OCI-LY3 (cell line): ENCODE measurements around the gene CHRNA9.
"Not testable (repeated sequence)": the region's sequence is repeated elsewhere in the genome, so short reads cannot be mapped to it uniquely, and the experiment has no call there.

Experiments
- H2AFZ ChIP-seq: fragments of 200-600, 300-600 bp; shearing (Covaris generic); 2 replicates; pipeline ENCODE4 v1.6.0; 2014; ENCODE audit warnings: antibody characterized with exemption, low read depth, low read length
- H3K27ac ChIP-seq: fragments of 200-600, 300-600 bp; sonication (generic); 2 replicates; pipeline ENCODE4 v1.5.1; 2014; ENCODE audit warnings: mild to moderate bottlenecking, low read length, moderate library complexity, mixed read lengths
- H3K27me3 ChIP-seq: fragments of 200-600, 300-600 bp; sonication (generic); 2 replicates; pipeline ENCODE4 v1.6.1; 2014; ENCODE audit warnings: low read depth, low read length, mixed read lengths
- H3K36me3 ChIP-seq: fragments of 200-600, 300-600 bp; sonication (generic); replicated peaks from 2 replicates; pipeline ENCODE3; 2014; ENCODE audit warnings: low read depth, low read length, mixed read lengths
- H3K4me1 ChIP-seq: fragments of 300-600, 200-600 bp; sonication (generic); 2 replicates; pipeline ENCODE4 v1.6.1; 2014; ENCODE audit warnings: low read length, mixed read lengths
- H3K4me2 ChIP-seq: fragments of 200-600, 300-600 bp; sonication (generic); 2 replicates; pipeline ENCODE4 v1.6.1; 2014; ENCODE audit warnings: low read length, mixed read lengths
- H3K4me3 ChIP-seq: fragments of 300-600, 200-600 bp; sonication (generic); 2 replicates; pipeline ENCODE4 v1.5.1; 2014; ENCODE audit warnings: antibody characterized with exemption, mild to moderate bottlenecking, low read length, moderate library complexity
- H3K79me2 ChIP-seq: fragments of 300-600, 200-600 bp; shearing (Covaris generic); 2 replicates; pipeline ENCODE4 v1.6.1; 2014; ENCODE audit warnings: mild to moderate bottlenecking, low read length, mixed read lengths
- H3K9ac ChIP-seq: fragments of 300-600, 200-600 bp; shearing (Covaris generic); 2 replicates; pipeline ENCODE4 v1.6.0; 2014; ENCODE audit warnings: mild to moderate bottlenecking, low read length, moderate library complexity
- H3K9me3 ChIP-seq: fragments of 200-600, 300-600 bp; shearing (Covaris generic); 2 replicates; pipeline ENCODE4 v1.6.1; 2014; ENCODE audit warnings: low read length, mixed read lengths; ENCODE audit not compliant: insufficient read depth
- H4K20me1 ChIP-seq: fragments of 200-600, 300-600 bp; sonication (generic); 2 replicates; pipeline ENCODE4 v1.6.1; 2016; ENCODE audit warnings: low read length, mixed read lengths; ENCODE audit not compliant: insufficient read depth
- CTCF ChIP-seq: fragments of 200-600, 300-600 bp; sonication (generic); IDR thresholded peaks from 2 replicates; pipeline ENCODE4 v1.5.1; 2014; ENCODE audit warnings: antibody characterized with exemption, low read length, low read depth
- EZH2phosphoT487 ChIP-seq: fragments of 200-600 bp; shearing (Covaris generic); IDR thresholded peaks from 2 replicates; pipeline ENCODE4 v1.6.1; 2018; ENCODE audit warnings: antibody characterized with exemption, mixed run types, low read depth

The CHRNA9 gene

GRCh38 chr4:40292313-40292759 is 42.8 kb upstream of the CHRNA9 start:
- no peaks in the 10 kb centered on the region for H3K27me3 ChIP-seq
- H3K9ac ChIP-seq, result no peak overlapping the region
- no peak overlapping the region for H3K27ac ChIP-seq
- H3K36me3 ChIP-seq, result no peaks in the 10 kb centered on the region
- no peaks in the 10 kb centered on the region for H4K20me1 ChIP-seq
- TF ChIP-seq CTCF (no peak), EZH2phosphoT487 (no peak)
- H3K79me2 ChIP-seq, result no peaks in the 10 kb centered on the region
- H2AFZ ChIP-seq, result no peak overlapping the region; the same call in 1 of the 2 replicates
- no peak overlapping the region for H3K4me2 ChIP-seq
- peaks cover 7% of the 10 kb centered on the region for H3K9me3 ChIP-seq
- H3K4me3 ChIP-seq, result no peak overlapping the region
- H3K4me1 ChIP-seq, result peaks cover 28% of the 10 kb centered on the region

GRCh38 chr4:40294339-40294738 is 40.8 kb upstream of the CHRNA9 start:
- Histone ChIP-seq H3K9me3 (peaks cover 7% of the 10 kb centered on the region), H3K27ac (no peak overlapping the region), H3K79me2 (no peaks in the 10 kb centered on the region), H2AFZ (no peak overlapping the region), H3K4me2 (no peak overlapping the region), H3K36me3 (no peaks in the 10 kb centered on the region), H3K27me3 (no peaks in the 10 kb centered on the region), H3K4me3 (no peak overlapping the region), H3K4me1 (peaks cover 31% of the 10 kb centered on the region), H4K20me1 (no peaks in the 10 kb centered on the region), H3K9ac (no peak overlapping the region)
- TF ChIP-seq EZH2phosphoT487, result no peak
- no peak for TF ChIP-seq CTCF

- not testable (repeated sequence) for H3K4me3 ChIP-seq, H3K36me3 ChIP-seq
- peaks cover 29% of the 10 kb centered on the region for H3K4me1 ChIP-seq
Observed at GRCh38 chr4:40295030-40295429, 40.1 kb upstream of the CHRNA9 start.

GRCh38 chr4:40295572-40295971 is 39.6 kb upstream of the CHRNA9 start:
- Histone ChIP-seq H3K4me1 (peaks cover 29% of the 10 kb centered on the region), H2AFZ (no peak overlapping the region), H3K36me3 (no peaks in the 10 kb centered on the region), H4K20me1 (no peaks in the 10 kb centered on the region), H3K4me3 (no peak overlapping the region), H3K9ac (no peak overlapping the region), H3K4me2 (no peak overlapping the region), H3K9me3 (peaks cover 7% of the 10 kb centered on the region), H3K27me3 (no peaks in the 10 kb centered on the region), H3K27ac (no peak overlapping the region), H3K79me2 (no peaks in the 10 kb centered on the region)
- TF ChIP-seq EZH2phosphoT487, result no peak
- TF ChIP-seq CTCF, result no peak

More at GRCh38 chr4:40295030-40295429, 40.1 kb upstream of the CHRNA9 start:
- not testable (repeated sequence) for H3K27ac ChIP-seq, H4K20me1 ChIP-seq, H3K79me2 ChIP-seq, H2AFZ ChIP-seq, H3K27me3 ChIP-seq, H3K9me3 ChIP-seq, H3K4me2 ChIP-seq, H3K9ac ChIP-seq

GRCh38 chr4:40299126-40299525 is 36.0 kb upstream of the CHRNA9 start:
- Histone ChIP-seq H2AFZ (no peak overlapping the region), H3K4me1 (peaks cover 42% of the 10 kb centered on the region), H3K36me3 (no peaks in the 10 kb centered on the region), H3K27me3 (no peaks in the 10 kb centered on the region), H3K4me2 (no peak overlapping the region), H3K27ac (no peak overlapping the region), H3K9ac (no peak overlapping the region), H4K20me1 (no peaks in the 10 kb centered on the region), H3K9me3 (peaks cover 14% of the 10 kb centered on the region), H3K4me3 (no peak overlapping the region), H3K79me2 (no peaks in the 10 kb centered on the region)
- no peak for TF ChIP-seq CTCF
- TF ChIP-seq EZH2phosphoT487, result no peak
